ENCODE measurements around the gene ASCC3.

ASCC3 gene

GRCh38 chr6:100923481-100924165 lies 42.5 kb upstream of the ASCC3 start:
- H3K79me2 ChIP-seq = no peaks in the 10 kb centered on the region
- H3K4me3 ChIP-seq (ENCODE audit: low read depth, low read length) = no peak overlapping the region
- TF ChIP-seq CTCF (IDR thresholded peaks at IDR 0.05) = no peak
- no peak overlapping the region for H3K27ac ChIP-seq
- H3K4me1 ChIP-seq = no peaks in the 10 kb centered on the region
- no peaks in the 10 kb centered on the region for H3K9me3 ChIP-seq (ENCODE audit: control insufficient read depth, low read length)
- H3K36me3 ChIP-seq (ENCODE audit: control insufficient read depth, insufficient read depth, low read length) = no peaks in the 10 kb centered on the region
- no peak overlapping the region for H3K4me2 ChIP-seq (ENCODE audit: low read length)
- H3K9ac ChIP-seq = no peak overlapping the region
- H2AFZ ChIP-seq = no peak overlapping the region
- no peaks in the 10 kb centered on the region for H3K27me3 ChIP-seq (ENCODE audit: control insufficient read depth, insufficient read depth, low read length)

- H3K27ac ChIP-seq = no peak overlapping the region
- H3K36me3 ChIP-seq (ENCODE audit: control insufficient read depth, insufficient read depth, low read length) = no peaks in the 10 kb centered on the region
- no peak for TF ChIP-seq CTCF (IDR thresholded peaks at IDR 0.05)
Observed at GRCh38 chr6:100920028-100920605, 39.0 kb upstream of the ASCC3 start.

GRCh38 chr6:100918152-100918551 lies 37.0 kb upstream of the ASCC3 start:
- H3K4me3 ChIP-seq (ENCODE audit: low read depth, low read length) = no peak overlapping the region
- no peak overlapping the region for H3K4me2 ChIP-seq (ENCODE audit: low read length)
- H2AFZ ChIP-seq = no peak overlapping the region
- no peaks in the 10 kb centered on the region for H3K79me2 ChIP-seq
- no peak overlapping the region for H3K27ac ChIP-seq
- H3K9me3 ChIP-seq (ENCODE audit: control insufficient read depth, low read length) = no peaks in the 10 kb centered on the region
- H3K4me1 ChIP-seq = no peaks in the 10 kb centered on the region
- no peaks in the 10 kb centered on the region for H3K36me3 ChIP-seq (ENCODE audit: control insufficient read depth, insufficient read depth, low read length)
- H3K27me3 ChIP-seq (ENCODE audit: control insufficient read depth, insufficient read depth, low read length) = no peaks in the 10 kb centered on the region
- no peak for TF ChIP-seq CTCF (IDR thresholded peaks at IDR 0.05)
- no peak overlapping the region for H3K9ac ChIP-seq

More at GRCh38 chr6:100920028-100920605, 39.0 kb upstream of the ASCC3 start:
- no peaks in the 10 kb centered on the region for H3K4me1 ChIP-seq
- no peaks in the 10 kb centered on the region for H3K9me3 ChIP-seq (ENCODE audit: control insufficient read depth, low read length)
- no peak overlapping the region for H3K4me3 ChIP-seq (ENCODE audit: low read depth, low read length)
- no peak overlapping the region for H2AFZ ChIP-seq
- no peak overlapping the region for H3K4me2 ChIP-seq (ENCODE audit: low read length)
- H3K27me3 ChIP-seq (ENCODE audit: control insufficient read depth, insufficient read depth, low read length) = no peaks in the 10 kb centered on the region
- no peak overlapping the region for H3K9ac ChIP-seq
- no peaks in the 10 kb centered on the region for H3K79me2 ChIP-seq

- H3K27me3 ChIP-seq (ENCODE audit: control insufficient read depth, insufficient read depth, low read length) = no peaks in the 10 kb centered on the region
- no peaks in the 10 kb centered on the region for H3K4me1 ChIP-seq
- H3K4me3 ChIP-seq (ENCODE audit: low read depth, low read length) = no peak overlapping the region
- H3K9me3 ChIP-seq (ENCODE audit: control insufficient read depth, low read length) = no peaks in the 10 kb centered on the region
- no peaks in the 10 kb centered on the region for H3K79me2 ChIP-seq
- H3K27ac ChIP-seq = no peak overlapping the region
- H3K9ac ChIP-seq = no peak overlapping the region
- H3K4me2 ChIP-seq (ENCODE audit: low read length) = no peak overlapping the region
- no peaks in the 10 kb centered on the region for H3K36me3 ChIP-seq (ENCODE audit: control insufficient read depth, insufficient read depth, low read length)
- no peak for TF ChIP-seq CTCF (IDR thresholded peaks at IDR 0.05)
- H2AFZ ChIP-seq = no peak overlapping the region
Observed at GRCh38 chr6:100915876-100916275, 34.7 kb upstream of the ASCC3 start.
